CD4-positive, alpha-beta T cell (primary cell): ENCODE results near the gene STRBP. TPM values are rescaled to one million over a fixed set of nuclear protein-coding genes. Genes with fewer than 3 reads are reported as not detected.

Experiments
- ATAC-seq: fragments of 200-7000 bp; cut with Tn5 transposase; one replicate; pipeline ENCODE4 v1.10.0; 2022; ENCODE audit warnings: mild to moderate bottlenecking; ENCODE audit not compliant: poor library complexity
- CTCF ChIA-PET: fragments of 350-600 bp; sonication (Branson Sonifier 250); formaldehyde crosslinking; loops from one replicate; lab custom pipeline; 2021; ENCODE audit warnings: antibody characterized with exemption, inconsistent platforms; lab: Charles Lee
- POLR2A ChIA-PET: fragments of 350-600 bp; sonication (Branson Sonifier 250); formaldehyde crosslinking; loops from one replicate; lab custom pipeline; 2021; ENCODE audit warnings: antibody characterized with exemption, inconsistent platforms; lab: Charles Lee
- DNase-seq, 14 experiments: peaks; one replicate each; pipeline ENCODE4 v3.0.0-alpha.2; 2013 to 2020; ENCODE audit warnings: mixed read lengths in 2 of 14
- H3K27ac ChIP-seq, 2 donors: one replicate each; pipeline versions ENCODE4 v1.5.1 to v1.7.0; 2013; ENCODE audit warnings: low read length in 2 of 2, low read depth in 1 of 2, mild to moderate bottlenecking in 1 of 2
- H3K27me3 ChIP-seq, 2 experiments: 1 replicate in 1 of 2; 2 replicates in 1 of 2; pipeline versions ENCODE4 v1.6.1 to v1.7.0; 2013; ENCODE audit warnings: low read length in 2 of 2, control low read depth in 1 of 2, mild to moderate bottlenecking in 1 of 2, moderate library complexity in 1 of 2; ENCODE audit not compliant: insufficient read depth in 2 of 2, control insufficient read depth in 1 of 2
- H3K36me3 ChIP-seq: one replicate; pipeline ENCODE4 v1.6.1; 2013; ENCODE audit warnings: low read length, control low read depth; ENCODE audit not compliant: insufficient read depth
- H3K4me1 ChIP-seq: one replicate; pipeline ENCODE4 v1.6.1; 2013; ENCODE audit warnings: low read length, control low read depth; ENCODE audit not compliant: insufficient read depth
- H3K4me3 ChIP-seq: one replicate; pipeline ENCODE4 v1.5.1; 2013; ENCODE audit warnings: mild to moderate bottlenecking, low read length, moderate library complexity
- H3K9me3 ChIP-seq, 2 experiments: 1 replicate in 1 of 2; 2 replicates in 1 of 2; pipeline versions ENCODE4 v1.6.1 to v1.7.0; 2013; ENCODE audit warnings: low read length in 2 of 2, mild to moderate bottlenecking in 2 of 2, control low read depth in 1 of 2, moderate library complexity in 1 of 2; ENCODE audit not compliant: control insufficient read depth in 1 of 2, insufficient read depth in 1 of 2
- H3K27ac Mint-ChIP-seq: one replicate; pipeline ENCODE4 v1.8.0; 2020; ENCODE audit warnings: mixed read lengths
- H3K27me3 Mint-ChIP-seq: one replicate; pipeline ENCODE4 v1.8.0; 2021; ENCODE audit warnings: mixed read lengths
- H3K36me3 Mint-ChIP-seq: one replicate; pipeline ENCODE4 v1.8.0; 2021; ENCODE audit warnings: low read depth, mixed read lengths
- H3K4me1 Mint-ChIP-seq: one replicate; pipeline ENCODE4 v1.8.0; 2021; ENCODE audit warnings: low read depth, mixed read lengths
- H3K4me3 Mint-ChIP-seq: one replicate; pipeline ENCODE4 v1.8.0; 2020; ENCODE audit warnings: mild to moderate bottlenecking, mixed read lengths
- H3K9me3 Mint-ChIP-seq: one replicate; pipeline ENCODE4 v1.8.0; 2020; ENCODE audit warnings: mixed read lengths
- intact Hi-C, 2 experiments: fragments of 100-400 bp; cut with DNase I in 1 of 2; cut with micrococcal nuclease in 1 of 2; formaldehyde crosslinking; loops; one replicate each; pipeline versions ENCODE4 v1.15.1 to v1.9.0; 2023 to 2025; cut with DNase I, micrococcal nuclease
- total RNA-seq, 174 experiments: library from RNA in 2 of 174; stranded (reverse) in 2 of 174; gene quantifications; one replicate each; pipeline ENCODE4 v1.2.3 and lab custom pipeline; 2021 to 2026
- TF ChIP-seq, protein P1 (sequence below): fragments of 200-600 bp; IDR thresholded peaks from one replicate; pipeline ENCODE4 v1.8.0; 2022; ENCODE audit warnings: antibody characterized with exemption, mild to moderate bottlenecking

STRBP gene
- total RNA-seq, 2 experiments from 2014 or later = 10.9 to 12.0 TPM

DNA sequence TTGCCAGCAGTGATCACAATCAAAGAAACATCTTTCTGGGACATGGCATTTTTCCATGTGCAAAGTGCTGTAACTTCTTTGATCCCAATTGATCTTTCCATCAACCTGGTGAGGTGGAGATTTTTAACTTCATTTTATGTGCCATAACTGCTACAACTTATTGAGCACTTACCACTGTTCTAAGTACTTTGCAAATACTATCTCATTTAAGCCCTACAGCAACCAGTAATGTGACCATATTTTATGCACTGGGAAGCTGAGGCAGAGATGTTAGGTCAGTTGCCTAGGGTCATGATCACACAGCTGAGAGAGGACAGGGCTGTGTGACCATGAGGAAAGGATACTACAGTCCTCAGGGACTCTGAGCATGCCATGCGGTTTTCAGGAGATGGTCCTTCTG lies 17.9 kb upstream of the STRBP start:
- Mint-ChIP-seq H3K36me3 (no peaks in the 10 kb centered on the region), H3K4me1 (no peaks in the 10 kb centered on the region), H3K4me3 (no peak overlapping the region), H3K9me3 (no peaks in the 10 kb centered on the region), H3K27me3 (no peaks in the 10 kb centered on the region), H3K27ac (no peak overlapping the region)
- Histone ChIP-seq H3K9me3 (no peaks in the 10 kb centered on the region), H3K27me3 (no peaks in the 10 kb centered on the region), H3K36me3 (no peaks in the 10 kb centered on the region), H3K4me1 (no peaks in the 10 kb centered on the region), H3K4me3 (no peak overlapping the region), H3K27ac (no peak overlapping the region)
- intact Hi-C loops = no loop called here
- ATAC-seq (no peak), DNase-seq (no peak)
- TF ChIP-seq, protein P1, sequence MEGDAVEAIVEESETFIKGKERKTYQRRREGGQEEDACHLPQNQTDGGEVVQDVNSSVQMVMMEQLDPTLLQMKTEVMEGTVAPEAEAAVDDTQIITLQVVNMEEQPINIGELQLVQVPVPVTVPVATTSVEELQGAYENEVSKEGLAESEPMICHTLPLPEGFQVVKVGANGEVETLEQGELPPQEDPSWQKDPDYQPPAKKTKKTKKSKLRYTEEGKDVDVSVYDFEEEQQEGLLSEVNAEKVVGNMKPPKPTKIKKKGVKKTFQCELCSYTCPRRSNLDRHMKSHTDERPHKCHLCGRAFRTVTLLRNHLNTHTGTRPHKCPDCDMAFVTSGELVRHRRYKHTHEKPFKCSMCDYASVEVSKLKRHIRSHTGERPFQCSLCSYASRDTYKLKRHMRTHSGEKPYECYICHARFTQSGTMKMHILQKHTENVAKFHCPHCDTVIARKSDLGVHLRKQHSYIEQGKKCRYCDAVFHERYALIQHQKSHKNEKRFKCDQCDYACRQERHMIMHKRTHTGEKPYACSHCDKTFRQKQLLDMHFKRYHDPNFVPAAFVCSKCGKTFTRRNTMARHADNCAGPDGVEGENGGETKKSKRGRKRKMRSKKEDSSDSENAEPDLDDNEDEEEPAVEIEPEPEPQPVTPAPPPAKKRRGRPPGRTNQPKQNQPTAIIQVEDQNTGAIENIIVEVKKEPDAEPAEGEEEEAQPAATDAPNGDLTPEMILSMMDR = no peak
- ChIA-PET POLR2A (no interaction called here), CTCF (no interaction called here)

DNA sequence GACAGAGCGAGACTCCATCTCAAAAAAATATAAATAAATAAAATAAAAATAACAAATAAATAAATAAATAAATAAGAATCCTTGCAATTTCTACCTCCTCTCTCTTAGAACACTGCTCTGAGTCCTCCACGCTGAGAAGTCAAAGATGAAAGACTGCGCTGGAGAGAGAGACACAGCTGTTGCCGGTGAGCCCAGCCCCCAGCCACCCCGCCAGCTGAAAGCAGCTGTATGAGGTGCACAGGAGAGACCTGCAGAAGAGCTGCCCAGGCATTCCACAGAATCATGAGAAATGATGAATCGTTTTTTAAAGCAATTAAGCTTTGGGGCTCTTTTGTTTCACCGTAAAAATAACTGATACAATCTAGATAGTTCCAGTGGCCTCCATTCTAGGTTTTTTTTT lies 16.3 kb upstream of the STRBP start:
- CTCF ChIA-PET = no interaction called here
- Mint-ChIP-seq H3K4me1 (no peaks in the 10 kb centered on the region), H3K27ac (no peak overlapping the region), H3K4me3 (no peak overlapping the region), H3K27me3 (no peaks in the 10 kb centered on the region), H3K9me3 (no peaks in the 10 kb centered on the region), H3K36me3 (no peaks in the 10 kb centered on the region)
- ATAC-seq (no peak), DNase-seq (no peak)
- POLR2A ChIA-PET = no interaction called here
- H3K9me3 ChIP-seq = no peaks in the 10 kb centered on the region
- no peaks in the 10 kb centered on the region for H3K36me3 ChIP-seq
- H3K4me1 ChIP-seq = no peaks in the 10 kb centered on the region
- TF ChIP-seq, protein P1 = no peak
- H3K27ac ChIP-seq = no peak overlapping the region
- intact Hi-C loops = no loop called here
- H3K4me3 ChIP-seq = no peak overlapping the region
- H3K27me3 ChIP-seq = no peaks in the 10 kb centered on the region

DNA sequence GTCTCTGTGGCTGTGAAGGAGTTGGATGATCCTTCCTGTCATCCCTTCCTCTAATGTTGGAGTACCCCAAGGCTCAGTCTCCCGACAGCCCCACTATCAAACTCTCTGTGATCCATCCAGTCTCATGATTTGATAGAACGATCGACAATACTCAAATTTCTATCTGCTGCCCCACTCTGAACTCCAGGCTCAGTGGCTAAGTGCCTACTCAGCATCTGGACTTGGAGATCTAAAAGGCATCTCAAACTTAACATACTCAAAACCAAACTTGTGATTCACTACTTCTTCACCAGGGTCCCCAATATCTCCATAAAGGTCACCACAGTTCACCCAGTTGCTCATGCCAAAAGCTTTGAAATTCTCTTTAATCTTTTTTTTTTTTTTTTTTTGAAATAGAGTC lies 15.1 kb upstream of the STRBP start:
- H3K27me3 ChIP-seq = no peaks in the 10 kb centered on the region
- H3K27ac ChIP-seq = no peak overlapping the region
- no peak overlapping the region for H3K4me3 ChIP-seq
- intact Hi-C loops = no loop called here
- POLR2A ChIA-PET = no interaction called here
- TF ChIP-seq, protein P1 = no peak
- H3K9me3 Mint-ChIP-seq = no peaks in the 10 kb centered on the region
- H3K36me3 Mint-ChIP-seq = no peaks in the 10 kb centered on the region
- no peak for ATAC-seq
- no peak overlapping the region for H3K4me3 Mint-ChIP-seq
- no peak for DNase-seq
- H3K4me1 Mint-ChIP-seq = no peaks in the 10 kb centered on the region
- H3K27ac Mint-ChIP-seq = no peak overlapping the region
- no peaks in the 10 kb centered on the region for H3K4me1 ChIP-seq
- CTCF ChIA-PET = no interaction called here
- no peaks in the 10 kb centered on the region for H3K27me3 Mint-ChIP-seq
- no peaks in the 10 kb centered on the region for H3K9me3 ChIP-seq
- H3K36me3 ChIP-seq = no peaks in the 10 kb centered on the region
